HUDEP-2 (cell line): ENCODE data around the gene NLRP3.
A peak's percentile ranks its signal among the peaks of the same experiment; 100 is the strongest.
"Not testable (repeated sequence)": the region's sequence is repeated elsewhere in the genome, so short reads cannot be mapped to it uniquely, and the experiment has no call there.

Source experiments
- DNase-seq, 76 experiments: peaks; one replicate each; lab custom pipeline; 2025; ENCODE audit not compliant: unreplicated experiment in 76 of 76; lab: John Stamatoyannopoulos, UW

NLRP3 gene

GRCh38 chr1:247390116-247390791 lies 25.7 kb upstream of the NLRP3 start:
- peak in 68 of 76 experiments; percentile 5 to 82 (median 52) for DNase-seq

GRCh38 chr1:247390996-247391395 lies 25.0 kb upstream of the NLRP3 start:
- DNase-seq = no peak

- no peak for DNase-seq
These were observed 23.9 kb upstream of the NLRP3 start for GRCh38 chr1:247392088-247392487.

- not testable (repeated sequence) for DNase-seq
These were observed 20.9 kb upstream of the NLRP3 start for GRCh38 chr1:247395075-247395474.

- no peak for DNase-seq
These were observed 15.3 kb upstream of the NLRP3 start for GRCh38 chr1:247400685-247401084.

GRCh38 chr1:247401310-247402119 lies 14.5 kb upstream of the NLRP3 start:
- no peak for DNase-seq

DNA sequence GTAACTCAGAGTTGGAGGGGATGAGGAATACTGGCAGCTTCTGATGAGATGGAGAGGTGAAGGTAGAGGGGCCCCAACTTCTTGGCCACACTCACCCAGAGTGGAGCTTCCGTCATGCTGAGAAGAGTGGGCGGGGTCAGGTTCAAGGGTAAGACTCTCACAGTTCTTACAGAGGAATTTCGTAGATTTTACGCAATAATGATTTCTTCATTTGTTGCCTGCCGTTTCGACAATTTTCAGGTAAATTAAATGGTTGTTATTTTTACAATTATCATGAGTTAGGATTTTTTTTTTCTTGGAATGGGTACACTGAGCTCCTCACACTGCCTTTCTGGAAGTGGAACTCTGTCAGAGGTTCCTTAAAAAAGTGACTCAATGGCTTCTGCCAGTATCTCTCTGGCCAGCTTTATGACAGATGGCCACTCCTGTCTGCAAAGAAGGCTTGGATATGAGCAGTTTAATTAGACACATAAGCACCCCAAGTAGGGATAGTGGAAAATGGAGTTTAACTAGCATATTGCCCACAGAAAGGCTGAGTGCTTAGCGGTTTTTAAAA lies 13.8 kb upstream of the NLRP3 start:
- DNase-seq = no peak

DNA sequence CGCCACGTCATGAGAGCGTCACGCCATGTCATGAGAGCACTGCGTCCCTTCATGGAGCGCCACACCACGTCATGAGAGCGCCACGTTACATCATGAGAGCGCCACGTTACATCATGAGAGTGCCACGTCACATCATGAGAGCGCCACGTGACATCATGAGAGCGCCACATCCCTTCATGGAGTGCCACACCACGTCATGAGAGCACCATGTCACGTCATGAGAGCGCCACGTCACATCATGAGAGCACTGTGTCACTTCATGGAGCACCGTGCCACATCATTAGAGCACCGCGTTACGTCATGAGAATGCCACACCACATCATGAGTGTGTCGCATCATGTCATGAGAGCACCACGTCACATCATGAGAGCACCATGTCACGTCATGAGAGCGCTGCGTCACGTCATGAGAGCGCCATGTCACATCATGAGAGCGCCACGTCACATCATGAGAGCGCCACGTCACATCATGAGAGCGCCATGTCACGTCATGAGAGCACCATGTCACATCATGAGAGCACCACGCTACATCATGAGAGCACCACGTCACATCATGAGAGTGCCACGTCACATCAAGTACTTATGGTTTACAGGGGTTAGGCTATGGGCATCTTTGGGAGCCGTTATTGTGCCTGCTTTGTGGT lies 9.8 kb upstream of the NLRP3 start:
- no peak for DNase-seq

DNA sequence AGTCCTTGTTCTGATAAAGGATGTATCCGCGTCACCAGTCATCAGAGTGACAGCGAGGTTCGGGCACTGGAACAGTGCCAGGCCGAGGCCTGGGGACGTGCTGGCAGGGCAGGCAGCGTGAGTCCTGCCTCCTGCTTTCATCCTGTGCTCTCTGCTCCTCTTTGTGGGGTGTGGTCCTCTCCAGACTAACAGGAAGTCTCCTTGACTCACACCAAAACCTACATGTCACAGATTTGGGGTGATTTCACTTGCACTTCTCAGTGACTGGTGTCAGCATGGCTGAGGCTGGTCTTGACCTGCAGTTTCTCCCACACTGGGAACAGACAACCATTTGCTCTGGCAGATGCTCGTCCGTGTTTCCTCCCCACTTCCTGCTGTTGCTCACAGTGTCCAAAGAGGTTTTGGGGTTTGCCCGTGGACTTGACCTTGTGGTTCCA lies 8.8 kb upstream of the NLRP3 start:
- DNase-seq = no peak

DNA sequence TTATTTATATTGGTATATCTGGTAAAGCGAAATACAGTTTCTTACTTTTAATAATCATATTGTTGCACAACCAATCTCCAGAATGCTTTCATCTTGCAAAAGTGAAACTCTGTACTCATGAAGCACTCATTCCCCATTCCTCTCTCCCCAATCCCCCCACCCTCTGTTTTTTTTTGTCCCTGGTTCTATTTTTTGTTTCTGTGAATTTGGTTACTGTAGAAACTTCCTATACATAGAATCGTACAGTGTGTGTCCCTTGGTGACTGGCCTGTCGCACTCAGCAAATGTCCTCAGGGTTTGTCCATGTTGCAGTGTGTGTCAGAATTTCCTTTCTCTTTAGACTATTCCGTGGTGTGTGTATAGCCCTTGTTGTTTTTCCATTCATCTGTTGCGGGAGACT lies 7.9 kb upstream of the NLRP3 start:
- DNase-seq = no peak

DNA sequence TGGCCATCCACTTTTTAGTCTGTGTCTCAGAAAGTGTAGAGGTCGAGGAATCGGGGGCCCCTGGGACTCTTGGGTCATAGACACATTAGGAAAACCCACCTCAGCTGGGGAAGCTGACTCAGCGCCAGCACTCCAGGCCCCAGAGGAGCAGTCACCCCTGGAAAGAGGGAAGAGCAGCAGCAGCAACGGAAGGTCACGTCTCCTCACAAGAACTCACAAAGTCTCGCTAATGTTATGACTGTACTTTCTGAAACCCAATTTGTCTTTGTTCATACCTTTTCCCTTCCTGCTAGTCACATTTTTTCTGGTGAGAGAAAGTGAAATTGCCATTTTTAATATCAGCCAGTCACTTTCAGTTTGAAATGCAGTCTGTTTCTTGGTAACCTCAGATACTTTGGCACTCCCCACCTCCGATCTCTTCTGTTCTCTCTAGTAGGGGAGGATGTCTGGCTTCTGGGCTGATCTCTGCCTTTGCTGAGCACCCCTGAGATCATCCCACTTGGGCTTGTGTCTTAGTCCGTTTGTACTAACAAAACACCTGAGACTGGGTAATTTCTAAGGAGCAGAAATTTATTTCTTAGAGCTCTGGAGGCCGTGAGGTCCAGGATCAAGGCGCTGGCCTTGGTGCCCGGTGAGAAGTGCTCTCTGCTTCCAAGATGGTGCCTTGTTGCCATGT lies 6.0 kb upstream of the NLRP3 start:
- no peak for DNase-seq

DNA sequence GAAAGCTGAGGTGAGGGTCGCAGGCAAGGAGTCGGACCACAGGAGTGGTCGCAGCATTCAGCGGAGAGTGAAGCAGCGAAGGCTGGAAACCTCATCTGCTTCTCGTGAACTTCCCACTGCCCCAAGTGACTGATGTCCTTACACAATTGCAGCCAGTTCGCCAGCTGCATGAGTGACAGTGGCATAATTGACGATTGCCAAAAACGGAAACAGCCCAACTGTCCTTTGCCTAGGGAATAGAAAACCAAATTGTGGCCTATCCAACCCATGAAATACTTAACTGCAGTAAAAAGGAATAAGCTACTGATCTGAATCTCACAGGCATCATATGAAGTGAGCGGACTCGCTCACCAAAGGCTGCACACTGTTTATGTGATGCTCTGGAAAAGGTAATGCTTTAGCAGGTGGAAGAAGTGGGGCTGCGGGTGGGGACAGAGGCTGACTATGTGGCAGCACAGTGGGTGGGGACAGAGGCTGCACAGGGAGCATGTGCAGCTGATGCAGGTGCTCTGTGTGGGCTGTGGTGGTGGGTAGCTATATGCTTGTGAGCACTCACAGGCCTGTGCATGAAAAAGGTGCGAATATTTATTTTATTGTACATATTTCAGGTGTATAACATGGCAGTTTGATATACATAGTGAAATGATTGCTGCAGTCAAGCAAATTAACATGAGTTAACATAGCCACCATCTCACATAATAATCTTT lies 4.2 kb upstream of the NLRP3 start:
- no peak for DNase-seq

- no peak for DNase-seq
These were observed 1.9 kb downstream of the NLRP3 start for GRCh38 chr1:247417831-247418230.

DNA sequence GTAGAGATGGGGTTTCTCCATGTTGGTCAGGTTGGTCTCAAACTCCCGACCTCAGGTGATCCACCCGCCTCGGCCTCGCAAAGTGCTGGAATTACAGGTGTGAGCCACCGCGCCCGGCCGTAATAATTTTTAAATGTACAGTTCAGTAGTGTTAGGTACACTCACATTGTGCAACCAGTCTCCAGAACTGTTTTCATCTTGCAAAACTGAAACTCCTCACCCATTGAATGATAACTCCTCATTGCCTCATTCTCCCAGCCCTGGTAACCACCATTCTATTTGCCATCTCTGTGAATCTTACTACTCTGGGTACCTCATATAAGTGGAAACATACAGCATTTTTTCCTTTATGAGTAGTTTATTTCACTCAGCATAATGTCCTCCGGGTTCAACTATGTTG lies 3.4 kb downstream of the NLRP3 start:
- DNase-seq = no peak

- DNase-seq = no peak
These were observed 5.1 kb downstream of the NLRP3 start for GRCh38 chr1:247421074-247421473.

DNA sequence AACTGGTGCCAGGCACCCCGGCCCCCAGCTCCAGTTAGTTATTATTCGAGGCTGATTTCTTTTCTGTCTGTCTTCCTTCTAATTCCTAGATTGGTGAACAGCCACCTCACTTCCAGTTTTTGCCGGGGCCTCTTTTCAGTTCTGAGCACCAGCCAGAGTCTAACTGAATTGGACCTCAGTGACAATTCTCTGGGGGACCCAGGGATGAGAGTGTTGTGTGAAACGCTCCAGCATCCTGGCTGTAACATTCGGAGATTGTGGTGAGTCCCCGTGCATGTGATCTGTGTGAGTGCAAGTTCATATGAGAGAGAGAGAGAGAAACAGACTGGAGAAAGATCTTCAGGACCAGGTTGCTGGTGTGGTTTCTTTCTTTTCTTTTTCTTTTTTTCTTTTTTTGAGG lies 13.5 kb downstream of the NLRP3 start:
- DNase-seq = no peak

- no peak for DNase-seq
These were observed 14.5 kb downstream of the NLRP3 start for GRCh38 chr1:247430434-247430833.

DNA sequence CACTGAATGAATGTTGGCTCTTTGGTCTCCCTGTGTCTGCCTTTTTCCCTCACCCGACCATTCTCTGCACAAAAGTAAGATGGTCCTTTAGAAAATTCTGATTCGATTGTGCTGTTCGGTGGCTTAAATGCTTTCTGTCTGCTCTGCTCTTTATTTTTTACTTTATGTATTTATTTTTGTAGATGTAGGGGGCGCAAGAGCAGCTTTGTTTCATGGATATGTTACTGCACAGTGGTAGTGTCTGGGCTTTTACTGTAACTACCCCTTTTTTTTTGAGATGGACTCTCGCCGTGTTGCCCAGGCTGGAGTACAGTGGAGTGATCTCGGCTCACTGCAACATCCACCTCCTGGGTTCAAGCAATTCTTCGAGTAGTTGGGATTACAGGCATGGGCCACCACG lies 15.7 kb downstream of the NLRP3 start:
- DNase-seq = no peak

DNA sequence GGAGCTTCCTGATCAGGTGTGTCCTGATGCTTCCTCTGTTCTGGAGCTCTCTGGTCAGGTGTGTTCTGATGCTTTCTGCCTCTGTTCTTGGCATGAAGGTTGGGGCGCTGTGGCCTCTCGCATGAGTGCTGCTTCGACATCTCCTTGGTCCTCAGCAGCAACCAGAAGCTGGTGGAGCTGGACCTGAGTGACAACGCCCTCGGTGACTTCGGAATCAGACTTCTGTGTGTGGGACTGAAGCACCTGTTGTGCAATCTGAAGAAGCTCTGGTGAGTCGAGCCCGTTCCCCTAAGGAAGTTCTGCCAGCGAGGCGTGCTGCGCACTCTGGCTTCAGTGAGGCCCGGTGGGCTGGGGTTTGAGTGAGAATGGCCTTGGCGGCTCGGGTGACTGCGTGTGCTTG lies 18.0 kb downstream of the NLRP3 start:
- no peak for DNase-seq

- DNase-seq = no peak
These were observed 19.2 kb downstream of the NLRP3 start for GRCh38 chr1:247435030-247435758.
